HG03521 (cell line): ENCODE results near the gene GAS7.

ENCODE experiments used
- ATAC-seq: cut with Tn5 transposase; IDR thresholded peaks from one replicate; pipeline ENCODE4 v1.9.1; 2021; ENCODE audit warnings: mild to moderate bottlenecking, moderate library complexity; ENCODE audit not compliant: unreplicated experiment

The GAS7 gene

GRCh38 chr17:10198509-10199249 is at the start of gene GAS7:
Gene GAS7 (minus strand): TSS chr17:10198606.
- no peak for ATAC-seq

DNA sequence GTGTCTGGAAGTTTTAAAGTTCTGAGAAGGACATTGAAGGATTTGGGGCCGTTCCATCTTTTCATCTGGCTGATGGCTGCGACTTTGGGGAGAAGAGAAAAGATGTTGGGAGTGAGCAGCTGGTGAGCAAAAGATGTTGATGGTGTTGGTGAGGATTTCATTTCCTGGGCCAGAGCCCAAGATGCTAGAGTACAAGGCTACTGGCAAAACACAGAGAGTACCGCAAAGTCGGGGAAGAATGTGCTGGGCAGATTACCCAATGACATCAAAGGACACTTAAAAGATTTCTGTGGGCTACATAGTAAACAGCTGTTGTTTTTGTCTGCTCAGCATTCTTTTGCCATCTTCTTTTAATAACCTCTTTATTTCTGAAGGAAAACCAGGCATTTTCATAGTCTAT is 49.4 kb upstream of the GAS7 start:
- ATAC-seq = no peak

DNA sequence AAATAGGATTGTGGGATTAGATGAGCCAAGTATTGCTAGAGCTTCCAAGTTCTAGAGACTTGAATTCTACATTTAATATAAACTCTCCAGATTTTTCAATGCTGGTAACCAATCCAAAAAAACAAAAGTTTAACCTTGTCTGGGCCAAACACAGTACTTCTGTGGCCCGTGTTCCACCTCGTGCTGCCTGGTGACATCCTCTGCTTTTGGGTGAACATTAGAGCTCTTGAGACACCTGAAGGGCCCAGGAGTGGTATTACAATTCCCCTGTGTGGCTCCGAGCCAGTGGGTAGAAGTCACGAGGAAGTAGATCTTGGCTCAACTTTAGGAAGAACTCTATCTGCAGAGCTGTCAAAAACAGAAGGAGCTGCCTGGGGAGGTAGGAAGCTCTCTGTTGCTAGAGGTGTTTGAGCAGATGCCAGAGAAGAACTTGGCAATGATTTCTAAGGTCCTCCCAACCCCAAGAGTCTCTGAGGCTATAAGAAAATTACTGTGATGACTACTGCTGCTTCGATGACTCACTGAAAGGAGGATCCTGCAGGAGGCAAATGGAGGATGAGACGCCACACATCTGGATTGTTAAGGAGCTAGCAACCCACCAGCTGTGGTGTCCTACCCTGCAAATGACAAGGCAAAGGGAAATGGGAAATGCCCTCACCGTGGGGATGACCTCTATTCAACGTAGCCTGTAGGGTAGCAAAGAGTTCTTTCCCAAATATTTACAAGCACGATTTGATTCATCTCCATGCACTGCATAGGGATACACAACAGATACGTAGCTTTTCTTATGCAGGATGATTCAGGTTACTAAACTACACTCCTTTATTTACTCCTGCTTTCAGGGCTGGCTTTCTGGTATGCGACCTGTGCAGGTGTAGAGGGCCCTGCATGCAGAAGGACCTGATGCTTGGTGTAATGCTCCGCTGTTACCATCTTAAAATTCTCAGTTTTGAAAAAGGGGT is 45.8 kb upstream of the GAS7 start:
- no peak for ATAC-seq

DNA sequence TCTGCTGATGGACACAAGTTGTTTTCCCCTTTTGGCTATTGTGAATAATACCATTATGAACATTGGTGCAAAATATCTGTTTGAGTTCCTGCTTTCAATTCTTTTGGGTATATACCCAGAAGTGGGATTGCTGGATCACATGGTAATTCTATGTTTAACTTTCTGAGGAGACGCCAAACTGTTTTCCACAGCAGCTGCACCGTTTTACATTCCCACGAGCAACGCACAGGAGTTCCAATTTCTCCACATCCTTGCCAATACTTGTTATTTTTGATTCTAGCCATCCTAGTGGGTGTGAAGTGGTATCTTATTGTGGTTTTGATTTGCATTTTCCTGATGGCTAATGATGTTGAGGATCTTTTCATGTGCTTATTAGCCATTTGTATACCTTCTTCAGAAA is 43.4 kb upstream of the GAS7 start:
- no peak for ATAC-seq

DNA sequence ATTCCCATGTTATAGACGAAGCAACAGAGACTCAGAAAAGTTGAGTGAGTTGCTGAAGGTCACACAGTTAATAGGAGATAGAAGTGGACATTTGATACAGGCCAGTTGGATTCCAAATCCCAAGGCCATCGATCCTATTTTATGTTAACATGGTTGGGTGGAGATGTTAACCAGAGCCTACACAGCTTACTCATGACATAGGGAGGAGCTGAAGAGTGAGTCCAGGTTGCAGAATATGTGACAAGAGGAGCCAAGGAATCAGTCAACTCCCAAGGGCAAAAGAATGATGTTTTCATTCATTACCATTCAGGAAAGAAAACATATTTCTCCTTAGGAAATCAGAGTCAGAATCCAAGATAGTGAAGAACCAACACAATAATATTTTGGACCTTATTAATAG is 40.3 kb upstream of the GAS7 start:
- ATAC-seq = no peak

GRCh38 chr17:10234033-10234432 is 35.6 kb upstream of the GAS7 start:
- ATAC-seq = no peak

GRCh38 chr17:10233161-10233560 is 34.8 kb upstream of the GAS7 start:
- ATAC-seq = no peak

GRCh38 chr17:10229181-10229580 is 30.8 kb upstream of the GAS7 start:
- ATAC-seq = no peak

DNA sequence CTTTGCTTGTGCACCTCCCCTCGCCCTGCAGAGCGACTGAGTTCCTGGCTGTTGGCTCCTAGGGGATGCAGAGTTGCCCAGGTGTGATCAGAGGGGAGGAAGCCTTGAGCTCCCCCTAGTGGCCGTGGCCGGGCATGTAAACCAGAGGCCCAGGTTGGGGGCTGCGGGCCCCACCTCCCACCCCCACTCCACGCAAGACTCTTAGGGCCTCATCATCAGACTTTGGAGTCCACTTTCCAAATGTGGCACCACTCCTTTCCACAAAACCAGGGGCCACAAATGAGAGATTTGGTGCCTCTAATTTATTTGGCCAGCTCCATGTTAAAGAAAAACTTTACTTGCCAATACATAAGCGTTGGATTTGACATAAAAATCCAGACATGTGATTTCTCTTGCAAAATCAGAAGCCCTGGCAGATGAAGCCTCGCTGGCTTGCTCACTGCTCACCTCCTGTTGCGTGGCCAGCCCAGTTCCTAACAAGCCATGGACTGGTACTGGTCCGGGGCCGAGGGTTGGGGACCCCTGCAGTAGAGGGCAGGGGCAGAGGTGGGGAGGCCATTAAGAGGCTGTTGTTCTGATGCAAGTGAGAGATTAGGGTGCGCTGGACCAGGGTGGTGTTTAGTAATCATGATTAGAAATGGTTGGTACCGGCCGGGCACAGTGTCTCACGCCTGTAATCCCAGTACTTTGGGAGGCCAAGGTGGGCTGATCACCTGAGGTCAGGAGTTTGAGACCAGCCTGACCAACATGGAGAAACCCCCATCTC is 28.7 kb upstream of the GAS7 start:
- no peak for ATAC-seq

DNA sequence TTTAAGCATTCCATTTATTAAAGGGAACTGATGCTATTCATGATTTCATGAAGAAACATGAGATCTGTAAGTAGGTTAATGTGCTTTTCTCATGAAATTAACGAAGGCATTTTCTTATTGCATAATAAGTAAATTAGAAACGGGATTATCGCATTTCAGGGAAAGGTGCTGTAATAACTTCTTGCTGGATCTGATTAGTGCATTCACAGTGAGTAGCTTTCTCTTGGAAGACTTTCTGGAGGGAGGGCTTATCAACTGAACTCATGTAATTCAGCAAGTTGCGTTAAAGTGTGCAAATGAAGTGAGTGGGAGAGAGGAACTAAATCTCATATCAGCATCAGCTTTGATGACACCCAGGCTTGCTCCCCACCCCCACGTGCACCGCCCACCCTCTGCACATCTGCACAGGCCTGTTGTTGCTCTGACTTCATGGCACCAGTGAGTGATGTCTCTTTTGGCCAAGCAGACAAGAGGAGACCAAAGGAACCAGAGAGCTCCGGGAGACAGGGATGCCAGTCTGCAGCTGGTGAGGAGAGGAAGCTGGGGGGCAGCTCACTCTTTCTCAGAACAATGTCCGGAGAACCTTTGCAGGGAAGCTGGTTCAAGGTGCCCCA is 26.3 kb upstream of the GAS7 start:
- no peak for ATAC-seq

DNA sequence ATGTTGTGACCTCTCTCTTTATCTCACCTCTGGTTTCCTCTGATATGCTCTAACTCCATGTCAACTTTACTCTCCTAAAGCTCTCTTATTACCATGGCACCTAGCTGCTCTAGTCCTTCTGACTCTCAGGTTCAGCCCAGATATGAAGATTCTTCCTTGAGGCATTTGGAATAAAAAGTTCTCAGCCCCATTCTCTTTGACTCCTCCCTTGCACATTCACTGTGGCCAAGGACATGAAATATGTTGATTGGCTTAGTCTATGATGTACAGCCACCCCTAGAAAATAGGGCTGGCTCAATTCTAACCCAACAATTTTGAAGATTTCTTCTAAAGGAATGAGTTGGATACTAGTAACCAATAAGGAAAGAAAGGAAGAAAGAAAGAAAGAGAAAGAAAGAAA is 20.8 kb upstream of the GAS7 start:
- no peak for ATAC-seq

DNA sequence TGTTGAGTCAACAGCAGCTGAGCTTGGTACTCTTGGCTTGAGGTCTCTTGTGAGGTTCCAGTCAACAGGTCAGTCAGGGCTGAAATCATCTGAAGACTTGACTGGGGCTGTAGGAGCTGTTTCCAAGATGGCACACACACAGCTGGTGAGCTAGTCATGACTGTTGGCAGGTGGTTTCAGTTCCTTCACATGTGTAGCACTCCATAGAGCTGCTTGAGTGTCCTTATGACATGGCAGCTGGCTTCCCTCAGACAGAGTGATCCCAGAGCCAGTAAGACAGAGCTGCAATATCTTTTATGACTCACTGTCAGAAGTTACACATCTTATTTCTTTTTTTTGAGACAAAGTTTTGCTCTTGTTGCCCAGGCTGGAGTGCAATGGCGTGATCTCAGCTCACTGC is 19.5 kb upstream of the GAS7 start:
- ATAC-seq = no peak

GRCh38 chr17:10216213-10216938 is 18.0 kb upstream of the GAS7 start:
- ATAC-seq = no peak

- ATAC-seq = no peak
Measured at GRCh38 chr17:10215286-10215685, 16.9 kb upstream of the GAS7 start.

- ATAC-seq = no peak
Measured at GRCh38 chr17:10211666-10212065, 13.3 kb upstream of the GAS7 start.

- no peak for ATAC-seq
Measured at GRCh38 chr17:10210151-10210574, 11.8 kb upstream of the GAS7 start.

DNA sequence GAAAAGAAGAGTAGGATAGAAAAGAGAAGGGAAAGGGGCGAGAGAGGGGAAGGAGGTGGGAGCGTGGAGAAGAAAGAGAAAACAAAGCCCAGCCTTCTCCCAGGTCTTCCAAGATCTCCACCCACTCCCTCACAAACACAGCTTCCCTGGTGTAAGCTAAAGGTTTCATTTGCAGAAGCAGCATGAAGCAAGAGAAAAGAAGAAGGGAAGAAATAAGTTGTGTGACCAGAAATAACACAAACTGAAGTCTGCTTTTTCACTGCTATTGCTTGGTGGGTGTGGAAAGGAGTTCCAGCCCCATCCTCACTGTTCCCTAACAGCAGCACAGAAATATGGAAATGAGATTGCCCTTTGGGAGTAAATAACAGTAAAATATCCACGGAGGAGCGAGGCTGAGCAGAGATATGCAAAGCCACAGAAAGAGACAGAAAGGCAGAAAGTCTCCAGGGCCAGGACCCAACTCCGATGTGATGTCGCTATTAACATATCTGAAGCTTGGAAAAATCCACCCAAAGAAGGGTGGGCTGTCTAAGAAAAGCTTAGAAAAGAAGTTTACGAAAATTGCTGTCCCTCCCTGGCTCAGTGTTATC is 10.3 kb upstream of the GAS7 start:
- no peak for ATAC-seq

DNA sequence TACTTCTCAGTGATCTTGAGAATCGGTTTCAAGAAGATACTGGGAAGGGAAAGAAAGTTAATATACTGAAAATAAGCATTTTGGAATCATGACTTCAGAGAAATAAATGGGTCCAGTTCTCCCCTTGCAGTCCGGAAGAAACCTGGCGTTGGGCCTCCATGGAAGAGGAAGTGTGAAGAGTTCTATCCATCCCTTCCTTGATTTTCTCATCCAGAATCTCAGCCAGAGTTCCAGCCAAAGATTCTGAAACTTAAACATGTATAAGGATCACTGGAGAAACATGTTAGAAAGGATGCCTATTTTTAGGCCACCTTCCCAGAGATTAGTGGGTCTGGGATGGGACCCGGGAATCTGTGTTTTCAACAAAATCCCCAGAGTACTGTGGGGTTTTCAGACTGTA is 8.7 kb upstream of the GAS7 start:
- ATAC-seq = no peak

- no peak for ATAC-seq
Measured at GRCh38 chr17:10205549-10206185, 7.3 kb upstream of the GAS7 start.
